ENCODE measurements around the gene AKNA.

DNA sequence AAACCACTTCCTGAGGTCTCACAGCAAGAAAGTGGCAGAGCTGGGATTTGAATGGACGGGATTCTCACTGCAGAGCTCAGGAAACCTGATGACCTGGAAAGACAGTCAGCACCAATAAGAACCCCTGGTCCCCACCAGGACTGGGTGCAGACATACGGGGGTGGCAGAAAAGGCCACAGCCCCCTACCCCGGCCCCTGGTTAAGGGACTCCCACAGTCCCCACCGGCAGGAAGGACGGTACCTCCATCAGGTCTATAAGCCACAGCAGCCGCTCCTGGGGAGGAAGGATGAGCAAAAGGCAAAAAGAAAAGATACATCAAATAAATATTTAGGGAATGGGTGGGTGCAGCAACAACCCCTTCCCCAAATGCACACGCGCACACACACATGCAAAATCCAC, 32.0 kb upstream of the AKNA start:
- TF ChIP-seq, protein P1, sequence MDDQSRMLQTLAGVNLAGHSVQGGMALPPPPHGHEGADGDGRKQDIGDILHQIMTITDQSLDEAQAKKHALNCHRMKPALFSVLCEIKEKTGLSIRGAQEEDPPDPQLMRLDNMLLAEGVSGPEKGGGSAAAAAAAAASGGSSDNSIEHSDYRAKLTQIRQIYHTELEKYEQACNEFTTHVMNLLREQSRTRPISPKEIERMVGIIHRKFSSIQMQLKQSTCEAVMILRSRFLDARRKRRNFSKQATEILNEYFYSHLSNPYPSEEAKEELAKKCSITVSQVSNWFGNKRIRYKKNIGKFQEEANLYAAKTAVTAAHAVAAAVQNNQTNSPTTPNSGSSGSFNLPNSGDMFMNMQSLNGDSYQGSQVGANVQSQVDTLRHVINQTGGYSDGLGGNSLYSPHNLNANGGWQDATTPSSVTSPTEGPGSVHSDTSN (IDR thresholded peaks at IDR 0.05), result no peak
- TF ChIP-seq EP300 (IDR thresholded peaks at IDR 0.05; ENCODE audit: borderline replicate concordance in 1 of 2, low read depth in 1 of 2, low read length in 1 of 2) (no peak), POLR2AphosphoS5 (IDR thresholded peaks at IDR 0.05; ENCODE audit: low read depth, low read length) (no peak), TCF12 (IDR thresholded peaks at IDR 0.05) (no peak), TAF1 (IDR thresholded peaks at IDR 0.05; ENCODE audit: borderline replicate concordance, low read depth, low read length) (no peak)
- TF ChIP-seq, protein P2, sequence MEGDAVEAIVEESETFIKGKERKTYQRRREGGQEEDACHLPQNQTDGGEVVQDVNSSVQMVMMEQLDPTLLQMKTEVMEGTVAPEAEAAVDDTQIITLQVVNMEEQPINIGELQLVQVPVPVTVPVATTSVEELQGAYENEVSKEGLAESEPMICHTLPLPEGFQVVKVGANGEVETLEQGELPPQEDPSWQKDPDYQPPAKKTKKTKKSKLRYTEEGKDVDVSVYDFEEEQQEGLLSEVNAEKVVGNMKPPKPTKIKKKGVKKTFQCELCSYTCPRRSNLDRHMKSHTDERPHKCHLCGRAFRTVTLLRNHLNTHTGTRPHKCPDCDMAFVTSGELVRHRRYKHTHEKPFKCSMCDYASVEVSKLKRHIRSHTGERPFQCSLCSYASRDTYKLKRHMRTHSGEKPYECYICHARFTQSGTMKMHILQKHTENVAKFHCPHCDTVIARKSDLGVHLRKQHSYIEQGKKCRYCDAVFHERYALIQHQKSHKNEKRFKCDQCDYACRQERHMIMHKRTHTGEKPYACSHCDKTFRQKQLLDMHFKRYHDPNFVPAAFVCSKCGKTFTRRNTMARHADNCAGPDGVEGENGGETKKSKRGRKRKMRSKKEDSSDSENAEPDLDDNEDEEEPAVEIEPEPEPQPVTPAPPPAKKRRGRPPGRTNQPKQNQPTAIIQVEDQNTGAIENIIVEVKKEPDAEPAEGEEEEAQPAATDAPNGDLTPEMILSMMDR (IDR thresholded peaks at IDR 0.05), result no peak
- TF ChIP-seq, protein P3, sequence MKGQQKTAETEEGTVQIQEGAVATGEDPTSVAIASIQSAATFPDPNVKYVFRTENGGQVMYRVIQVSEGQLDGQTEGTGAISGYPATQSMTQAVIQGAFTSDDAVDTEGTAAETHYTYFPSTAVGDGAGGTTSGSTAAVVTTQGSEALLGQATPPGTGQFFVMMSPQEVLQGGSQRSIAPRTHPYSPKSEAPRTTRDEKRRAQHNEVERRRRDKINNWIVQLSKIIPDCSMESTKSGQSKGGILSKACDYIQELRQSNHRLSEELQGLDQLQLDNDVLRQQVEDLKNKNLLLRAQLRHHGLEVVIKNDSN (IDR thresholded peaks at IDR 0.05; ENCODE audit: borderline replicate concordance, low read depth), result no peak
